Fibroblast of skin of left quadriceps (primary cell): ENCODE results near the gene AP1B1.
"Not testable (repeated sequence)": the region's sequence is repeated elsewhere in the genome, so short reads cannot be mapped to it uniquely, and the experiment has no call there.

Source experiments
- DNase-seq, 2 experiments: peaks; one replicate each; pipeline ENCODE4 v3.0.0-alpha.2; 2013; ENCODE audit warnings: low read depth in 2 of 2

The AP1B1 gene

GRCh38 chr22:29387921-29388758, at the start of gene AP1B1:
Gene AP1B1, minus strand, starts transcription at chr22:29388570. Its CDS starts 21,327 bp downstream, at chr22:29367243.
- DNase-seq = peak; percentile 62 to 70

DNA sequence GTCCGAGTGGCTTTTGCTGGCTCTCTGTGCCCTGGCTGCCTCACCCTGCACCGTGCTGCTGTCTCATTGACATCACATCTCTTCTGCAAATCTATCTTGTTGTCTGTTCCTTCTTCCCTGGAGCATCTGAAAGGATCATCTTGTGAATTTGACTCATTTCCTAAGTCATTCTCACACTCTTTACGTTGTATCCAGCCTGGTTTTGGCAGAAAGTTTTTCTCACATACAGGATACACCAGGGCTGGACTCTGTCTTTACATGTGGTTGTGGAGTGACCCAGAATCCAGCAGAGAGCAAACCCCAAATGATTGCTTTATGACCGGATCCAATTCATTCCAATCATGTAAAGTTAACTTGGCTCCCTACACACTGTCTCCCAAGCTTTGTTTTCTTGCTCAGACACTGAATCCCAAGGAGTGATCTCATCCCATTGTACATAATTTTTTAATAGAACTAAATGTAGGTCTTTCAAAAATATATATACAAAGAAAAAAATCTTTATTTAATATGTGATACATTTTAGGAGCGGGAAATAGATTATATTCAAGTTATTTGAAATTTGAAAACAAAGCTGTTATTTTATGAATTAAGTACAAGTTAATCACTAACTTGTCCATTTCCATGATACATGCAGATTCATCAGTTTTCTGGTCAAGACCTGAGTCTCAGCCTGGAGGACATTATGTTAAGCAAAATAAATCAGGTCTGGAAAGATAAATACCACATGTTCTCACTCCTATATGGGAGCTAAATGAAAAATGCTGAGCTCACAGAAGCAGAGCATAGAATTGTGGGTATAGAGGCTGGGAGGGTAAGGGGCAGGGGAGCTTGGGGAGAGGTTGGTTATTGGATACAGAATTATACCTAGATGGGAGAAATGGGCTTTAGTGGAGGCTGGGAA, 47.1 kb upstream of the AP1B1 start:
- DNase-seq = no peak

GRCh38 chr22:29434288-29434687, 45.9 kb upstream of the AP1B1 start:
- no peak for DNase-seq

DNA sequence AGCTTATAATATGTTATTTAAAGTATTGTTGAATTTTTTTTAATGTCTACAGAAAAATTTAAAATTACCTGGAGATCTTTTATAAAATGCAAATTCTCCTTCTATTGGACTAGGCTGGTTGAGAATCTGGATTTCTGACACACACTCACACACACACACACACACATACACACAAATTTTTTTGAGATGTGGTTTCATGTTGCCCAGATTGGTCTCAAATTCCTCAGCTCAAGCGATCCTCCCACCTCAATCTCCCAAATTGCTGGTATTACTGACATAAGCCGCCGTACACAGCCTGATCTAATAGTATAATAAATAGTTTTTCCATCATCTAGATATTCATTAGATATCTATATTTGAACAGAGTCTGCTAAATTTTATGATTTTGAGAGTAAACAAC, 45.5 kb upstream of the AP1B1 start:
- DNase-seq = no peak

DNA sequence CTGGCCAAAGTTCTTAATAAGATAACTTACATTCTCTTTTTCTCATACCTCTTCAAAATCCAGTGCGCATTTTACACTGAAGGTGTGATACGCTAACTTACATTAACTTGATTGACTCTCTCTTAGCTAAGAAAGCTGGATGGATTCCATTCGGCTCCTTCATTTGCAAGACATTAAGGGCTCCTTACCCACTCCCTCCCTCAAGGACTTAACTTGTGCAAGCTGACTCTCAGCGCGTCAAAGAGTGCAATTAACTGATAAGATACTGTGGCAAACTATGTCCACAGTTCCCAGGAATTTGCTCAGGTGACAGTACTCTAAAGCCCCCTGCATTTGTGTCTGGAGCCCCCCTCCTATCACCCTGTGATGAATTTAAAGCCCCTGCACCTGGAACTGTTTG, 43.6 kb upstream of the AP1B1 start:
- no peak for DNase-seq

- no peak for DNase-seq
These were observed 38.9 kb upstream of the AP1B1 start for GRCh38 chr22:29427176-29427760.

GRCh38 chr22:29426476-29426875, 38.1 kb upstream of the AP1B1 start:
- DNase-seq = no peak

GRCh38 chr22:29418704-29419103, 30.3 kb upstream of the AP1B1 start:
- not testable (repeated sequence) for DNase-seq

GRCh38 chr22:29414951-29415591, 26.7 kb upstream of the AP1B1 start:
- DNase-seq = not testable (repeated sequence)

DNA sequence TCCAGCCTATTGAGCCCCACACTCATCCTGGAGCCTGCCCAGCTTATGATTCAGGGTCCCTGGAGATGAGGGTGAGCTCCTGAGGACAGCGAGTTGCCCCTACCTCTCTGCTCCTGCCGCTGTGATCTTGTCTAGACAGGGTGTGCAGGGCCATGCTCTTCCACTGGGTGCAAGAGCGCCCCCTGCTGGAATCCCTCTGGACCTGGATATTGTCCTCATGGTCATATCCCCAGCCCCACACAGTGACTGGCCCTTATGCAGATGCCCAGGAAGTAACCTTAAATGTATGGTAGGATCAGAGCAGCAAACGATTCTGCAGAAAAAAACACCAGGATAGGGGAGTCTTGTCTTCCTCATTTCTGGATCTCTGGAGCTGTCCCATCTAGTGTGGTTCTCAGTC, 24.4 kb upstream of the AP1B1 start:
- not testable (repeated sequence) for DNase-seq

DNA sequence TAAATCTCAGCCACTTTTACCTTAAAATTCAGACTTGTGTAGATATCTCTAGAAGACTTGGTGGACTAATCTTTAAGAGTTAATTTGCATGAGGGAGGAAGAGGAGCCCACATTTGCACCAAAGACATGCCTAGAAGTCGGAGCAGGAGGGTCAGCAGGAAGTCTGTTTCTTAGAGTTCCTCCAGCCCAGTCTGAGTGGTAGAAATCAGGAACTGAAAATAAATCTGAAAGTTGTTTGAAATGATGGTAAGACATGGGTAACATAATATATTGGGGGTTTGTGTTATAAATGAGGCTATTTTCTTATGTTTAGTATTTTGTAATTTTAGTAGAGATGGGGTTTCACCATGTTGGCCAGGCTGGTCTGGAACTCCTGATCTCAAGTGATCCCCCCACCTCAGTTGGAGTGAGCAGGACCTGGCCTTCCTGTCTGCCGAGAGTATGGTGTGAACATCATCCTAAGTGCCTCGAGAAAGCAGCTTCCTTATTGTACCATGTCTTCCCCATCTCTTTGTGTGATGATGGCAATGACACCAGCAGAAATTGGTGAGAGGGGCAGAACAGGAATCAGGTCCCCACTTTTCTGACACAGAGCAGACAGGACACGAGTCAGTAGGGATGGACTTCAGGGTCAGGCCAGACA, 23.3 kb upstream of the AP1B1 start:
- not testable (repeated sequence) for DNase-seq

- DNase-seq = no peak
These were observed 20.6 kb upstream of the AP1B1 start for GRCh38 chr22:29408940-29409339.

GRCh38 chr22:29401538-29401937, 13.2 kb upstream of the AP1B1 start:
- not testable (repeated sequence) for DNase-seq

- no peak for DNase-seq
These were observed 12.2 kb upstream of the AP1B1 start for GRCh38 chr22:29400576-29400975.

GRCh38 chr22:29397791-29398190, 9.4 kb upstream of the AP1B1 start:
- DNase-seq = no peak

GRCh38 chr22:29396126-29396525, 7.8 kb upstream of the AP1B1 start:
- DNase-seq = no peak

GRCh38 chr22:29394931-29395581, 6.7 kb upstream of the AP1B1 start:
- DNase-seq = peak; percentile 39 to 41

- DNase-seq = no peak
These were observed 4.7 kb upstream of the AP1B1 start for GRCh38 chr22:29393019-29393608.

DNA sequence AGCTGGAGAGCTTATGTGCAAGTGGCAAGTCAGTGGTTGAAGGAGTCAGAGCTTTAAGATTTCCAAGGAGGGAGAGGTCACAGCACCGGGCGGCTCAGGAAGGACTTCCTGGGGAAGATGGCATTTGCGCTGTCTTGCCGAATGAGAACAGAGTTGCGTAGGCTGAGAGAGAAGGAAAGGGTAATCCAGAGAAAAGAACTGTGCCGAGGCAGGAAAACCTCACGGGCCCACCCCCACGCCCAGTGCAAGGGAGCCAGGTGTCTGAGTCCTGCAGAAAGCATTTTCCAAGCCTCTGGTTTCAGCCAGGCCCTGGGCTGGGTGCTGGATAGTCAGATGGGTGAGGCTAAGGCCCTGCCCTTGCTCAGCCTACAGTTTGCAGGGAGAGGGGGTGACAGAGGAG, 3.2 kb upstream of the AP1B1 start:
- DNase-seq = no peak

DNA sequence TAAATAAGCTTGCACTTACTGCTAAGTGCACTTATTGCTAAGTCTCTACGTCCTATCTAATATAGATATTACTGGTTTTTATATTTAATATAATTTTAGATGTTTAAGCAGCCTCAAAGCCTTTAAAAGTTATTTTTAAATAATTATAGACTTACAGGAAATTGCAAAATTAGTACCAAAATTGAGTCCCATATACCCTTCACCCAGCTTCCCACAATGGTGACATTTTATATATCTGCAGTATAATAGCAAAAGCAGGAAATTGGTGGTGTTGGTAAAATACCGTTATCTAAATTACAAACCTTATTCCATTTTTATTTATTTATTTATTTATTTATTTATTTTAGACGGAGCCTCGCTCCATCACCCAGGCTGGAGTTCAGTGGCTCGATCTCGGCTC, 1.9 kb upstream of the AP1B1 start:
- no peak for DNase-seq

GRCh38 chr22:29388759-29389090, 355 bp upstream of the AP1B1 start:
- no peak for DNase-seq
